GM23338 (cell line): ENCODE results near the gene EDEM3. TPM values are rescaled to one million over a fixed set of nuclear protein-coding genes. Genes with fewer than 3 reads are reported as not detected.

ENCODE experiments used
- ATAC-seq: fragments of 200-7000 bp; cut with Tn5 transposase; 3 replicates; pipeline ENCODE4 v1.9.1; 2020
- DNase-seq: peaks from one replicate; pipeline ENCODE4 v3.0.0-alpha.2; 2015; ENCODE audit warnings: low spot score
- H2AFZ ChIP-seq: fragments of 200-600 bp; sonication (generic); 2 replicates; pipeline ENCODE4 v1.8.0; 2016; ENCODE audit warnings: antibody characterized with exemption, mild to moderate bottlenecking, moderate library complexity
- H3F3A ChIP-seq: fragments of 200-600 bp; sonication (generic); replicated peaks from 2 replicates; pipeline ENCODE4 v1.8.0; 2017; ENCODE audit warnings: antibody characterized with exemption, mixed run types, low read depth
- H3K27ac ChIP-seq: fragments of 200-600 bp; sonication (generic); 2 replicates; pipeline ENCODE4 v1.6.1; 2016; ENCODE audit warnings: low read depth
- H3K27me3 ChIP-seq: fragments of 200-600 bp; sonication (generic); 2 replicates; pipeline ENCODE4 v1.8.0; 2016; ENCODE audit warnings: mild to moderate bottlenecking, mixed run types, moderate library complexity; ENCODE audit not compliant: insufficient read depth
- H3K36me3 ChIP-seq: fragments of 200-600 bp; sonication (generic); 2 replicates; pipeline ENCODE4 v1.8.0; 2016; ENCODE audit warnings: mild to moderate bottlenecking; ENCODE audit not compliant: insufficient read depth
- H3K4me1 ChIP-seq: fragments of 200-600 bp; sonication (generic); 2 replicates; pipeline ENCODE4 v1.8.0; 2016; ENCODE audit warnings: mild to moderate bottlenecking, moderate library complexity; ENCODE audit not compliant: insufficient read depth
- H3K4me2 ChIP-seq: fragments of 200-600 bp; sonication (generic); 2 replicates; pipeline ENCODE4 v1.7.1; 2017; ENCODE audit warnings: mixed run types
- H3K4me3 ChIP-seq: fragments of 200-600 bp; sonication (generic); 2 replicates; pipeline ENCODE4 v1.6.1; 2016; ENCODE audit warnings: mixed run types
- H3K79me2 ChIP-seq: fragments of 200-600 bp; sonication (generic); replicated peaks from 2 replicates; pipeline ENCODE4 v1.8.0; 2017; ENCODE audit warnings: mild to moderate bottlenecking; ENCODE audit not compliant: insufficient read depth
- H3K9me2 ChIP-seq: fragments of 200-600 bp; sonication (generic); 2 replicates; pipeline ENCODE4 v1.8.0; 2017; ENCODE audit not compliant: insufficient read depth
- H4K20me1 ChIP-seq: fragments of 200-600 bp; sonication (generic); replicated peaks from 2 replicates; pipeline ENCODE4 v1.8.0; 2017; ENCODE audit warnings: mild to moderate bottlenecking; ENCODE audit not compliant: insufficient read depth
- H3K27ac Mint-ChIP-seq: 2 replicates; pipeline ENCODE4 v1.8.0; 2020; ENCODE audit warnings: inconsistent platforms, mild to moderate bottlenecking, moderate library complexity, mixed read lengths
- H3K27me3 Mint-ChIP-seq: 3 replicates; pipeline ENCODE4 v1.8.0; 2022; ENCODE audit warnings: low read depth, mild to moderate bottlenecking, moderate library complexity, mixed read lengths, inconsistent platforms; ENCODE audit not compliant: insufficient read depth, poor library complexity
- H3K36me3 Mint-ChIP-seq: 3 replicates; pipeline ENCODE4 v1.8.0; 2021; ENCODE audit warnings: low read depth, mild to moderate bottlenecking, inconsistent platforms, moderate library complexity, mixed read lengths
- H3K4me1 Mint-ChIP-seq: 3 replicates; pipeline ENCODE4 v1.8.0; 2020; ENCODE audit warnings: mild to moderate bottlenecking, inconsistent platforms, mixed read lengths
- H3K4me3 Mint-ChIP-seq: 3 replicates; pipeline ENCODE4 v1.8.0; 2021; ENCODE audit warnings: moderate library complexity, mild to moderate bottlenecking, inconsistent platforms, mixed read lengths
- H3K9me3 Mint-ChIP-seq: 3 replicates; pipeline ENCODE4 v1.8.0; 2020; ENCODE audit warnings: moderate library complexity, mild to moderate bottlenecking, inconsistent platforms, mixed read lengths
- CREB1 ChIP-seq: fragments of 250-450 bp; sonication (Bioruptor Pico); IDR thresholded peaks from 2 replicates; pipeline ENCODE4 v1.5.0; 2020; ENCODE audit warnings: low read depth, mild to moderate bottlenecking, moderate library complexity
- EZH2 ChIP-seq: fragments of 200-600 bp; sonication (generic); IDR thresholded peaks from one replicate; pipeline ENCODE4 v1.8.0; 2017; ENCODE audit warnings: antibody characterized with exemption, mild to moderate bottlenecking, low read depth; ENCODE audit not compliant: unreplicated experiment
- EZH2phosphoT487 ChIP-seq: fragments of 200-600 bp; sonication (generic); IDR thresholded peaks from one replicate; pipeline ENCODE4 v1.8.1; 2018; ENCODE audit warnings: antibody characterized with exemption; ENCODE audit not compliant: unreplicated experiment
- JUNB ChIP-seq: IDR thresholded peaks from one replicate; pipeline ENCODE4 v1.6.1; 2016; ENCODE audit warnings: antibody characterized with exemption; ENCODE audit not compliant: unreplicated experiment
- NANOG ChIP-seq: IDR thresholded peaks from 2 replicates; pipeline ENCODE4 v1.6.1; 2016; ENCODE audit warnings: antibody characterized with exemption, borderline replicate concordance
- POLR2AphosphoS5 ChIP-seq: IDR thresholded peaks from 2 replicates; pipeline ENCODE4 v1.6.1; 2016; ENCODE audit warnings: antibody characterized with exemption, low read depth
- STAT1 ChIP-seq: IDR thresholded peaks from one replicate; pipeline ENCODE4 v1.6.1; 2016; ENCODE audit warnings: antibody characterized with exemption; ENCODE audit not compliant: unreplicated experiment
- ZNF114 ChIP-seq: fragments of 250-450 bp; sonication (Bioruptor Pico); IDR thresholded peaks from 2 replicates; pipeline ENCODE4 v1.5.0; 2020; ENCODE audit warnings: mild to moderate bottlenecking, moderate library complexity
- ZNF331 ChIP-seq: fragments of 250-450 bp; sonication (Bioruptor Pico); IDR thresholded peaks from 2 replicates; pipeline ENCODE4 v1.5.0; 2020; ENCODE audit warnings: low read depth, mild to moderate bottlenecking, moderate library complexity
- polyA plus RNA-seq: library from polyadenylated mRNA; unstranded; fragments of >200 nt; fragmentation: Nextera tagmentation; extraction: Ambion mirVana; gene quantifications from 2 replicates; pipeline ENCODE4 v1.2.1, GENCODE V29; 2016
- total RNA-seq: library from RNA; depleted of rRNA; stranded (reverse); fragments of >200 nt; shearing (Covaris generic); gene quantifications from 2 replicates; pipeline ENCODE4 v1.2.3, GENCODE V29; 2014
- TF ChIP-seq, protein P1 (sequence below), 2 experiments: fragments of 200-600 bp in 1 of 2; sonication (generic) in 1 of 2; conservative IDR thresholded peaks; 2 replicates each; pipeline versions ENCODE4 v1.5.1 to v1.6.1; 2016 to 2017; ENCODE audit warnings: antibody characterized with exemption in 2 of 2, low read depth in 2 of 2, mild to moderate bottlenecking in 2 of 2, moderate library complexity in 1 of 2
- TF ChIP-seq, protein P2 (sequence below): fragments of 250-450 bp; sonication (Bioruptor Pico); IDR thresholded peaks from 2 replicates; pipeline ENCODE4 v1.5.0; 2020; ENCODE audit warnings: mild to moderate bottlenecking, moderate library complexity

The EDEM3 gene
- total and polyA plus RNA-seq, 2 experiments from 2014 or later, result 4.8 to 11.5 TPM

DNA sequence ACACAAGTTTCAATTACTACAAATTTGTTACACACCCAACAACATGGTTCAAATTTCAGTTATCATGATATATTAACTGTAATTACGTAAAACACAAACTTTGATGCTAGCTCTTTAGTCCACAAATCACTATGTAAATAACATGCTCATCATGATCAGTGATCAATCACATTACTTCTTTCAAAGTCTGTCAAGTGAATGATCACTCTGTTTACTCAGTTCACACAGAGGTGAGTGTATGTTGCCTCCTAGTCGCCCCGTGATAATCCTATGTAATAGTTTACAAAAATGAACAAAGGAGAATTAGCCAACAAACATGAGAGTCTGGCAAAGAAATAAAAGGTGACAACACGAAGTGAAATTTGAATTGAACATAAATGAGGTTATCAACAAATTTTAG lies 14.3 kb downstream of the EDEM3 start:
- Histone ChIP-seq H3K9me2 (no peaks in the 10 kb centered on the region), H3F3A (no peaks in the 10 kb centered on the region), H4K20me1 (no peaks in the 10 kb centered on the region), H3K27ac (no peak overlapping the region), H2AFZ (no peak overlapping the region), H3K27me3 (no peaks in the 10 kb centered on the region), H3K4me2 (no peak overlapping the region), H3K4me1 (0 out of 2 replicates have a peak, but pooled peaks cover 5% of the 10 kb centered on the region), H3K4me3 (no peak overlapping the region), H3K36me3 (no peaks in the 10 kb centered on the region), H3K79me2 (no peaks in the 10 kb centered on the region)
- H3K36me3 Mint-ChIP-seq, result no peaks in the 10 kb centered on the region
- no peak overlapping the region for H3K27ac Mint-ChIP-seq
- H3K4me3 Mint-ChIP-seq, result no peak overlapping the region
- ATAC-seq (no peak), DNase-seq (no peak)
- no peaks in the 10 kb centered on the region for H3K27me3 Mint-ChIP-seq
- H3K9me3 Mint-ChIP-seq, result no peaks in the 10 kb centered on the region
- peaks cover 2% of the 10 kb centered on the region; the same call in 1 of the 3 replicates for H3K4me1 Mint-ChIP-seq
- TF ChIP-seq, protein P1, sequence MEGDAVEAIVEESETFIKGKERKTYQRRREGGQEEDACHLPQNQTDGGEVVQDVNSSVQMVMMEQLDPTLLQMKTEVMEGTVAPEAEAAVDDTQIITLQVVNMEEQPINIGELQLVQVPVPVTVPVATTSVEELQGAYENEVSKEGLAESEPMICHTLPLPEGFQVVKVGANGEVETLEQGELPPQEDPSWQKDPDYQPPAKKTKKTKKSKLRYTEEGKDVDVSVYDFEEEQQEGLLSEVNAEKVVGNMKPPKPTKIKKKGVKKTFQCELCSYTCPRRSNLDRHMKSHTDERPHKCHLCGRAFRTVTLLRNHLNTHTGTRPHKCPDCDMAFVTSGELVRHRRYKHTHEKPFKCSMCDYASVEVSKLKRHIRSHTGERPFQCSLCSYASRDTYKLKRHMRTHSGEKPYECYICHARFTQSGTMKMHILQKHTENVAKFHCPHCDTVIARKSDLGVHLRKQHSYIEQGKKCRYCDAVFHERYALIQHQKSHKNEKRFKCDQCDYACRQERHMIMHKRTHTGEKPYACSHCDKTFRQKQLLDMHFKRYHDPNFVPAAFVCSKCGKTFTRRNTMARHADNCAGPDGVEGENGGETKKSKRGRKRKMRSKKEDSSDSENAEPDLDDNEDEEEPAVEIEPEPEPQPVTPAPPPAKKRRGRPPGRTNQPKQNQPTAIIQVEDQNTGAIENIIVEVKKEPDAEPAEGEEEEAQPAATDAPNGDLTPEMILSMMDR (conservative IDR thresholded peaks at IDR 0.05; ENCODE audit: low read depth in 2 of 2), result no peak
- no peak for TF ChIP-seq CREB1
- no peak for TF ChIP-seq POLR2AphosphoS5

DNA sequence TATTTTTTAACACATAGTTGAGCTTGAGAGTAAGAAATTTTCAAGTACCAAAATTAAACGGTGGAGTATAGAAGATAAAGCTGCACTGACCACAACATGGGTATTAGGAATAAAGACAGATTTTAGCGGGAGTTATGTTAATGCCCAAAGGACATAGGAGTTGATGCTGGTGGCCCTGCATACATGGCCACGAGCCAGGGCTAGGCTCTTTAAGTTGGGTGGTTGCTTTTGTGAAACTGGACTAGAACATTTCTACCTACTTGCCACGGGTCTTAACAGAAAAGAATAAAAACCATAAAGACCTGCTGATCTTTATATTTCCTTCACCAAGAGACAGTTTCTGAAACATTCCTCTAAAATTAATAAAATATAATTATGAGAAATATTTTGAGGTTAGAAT lies 14.9 kb downstream of the EDEM3 start:
- Histone ChIP-seq H3K27ac (no peak overlapping the region), H3K4me3 (no peak overlapping the region), H3K4me2 (no peak overlapping the region), H3K27me3 (no peaks in the 10 kb centered on the region), H3K9me2 (no peaks in the 10 kb centered on the region), H3F3A (no peaks in the 10 kb centered on the region), H3K4me1 (0 out of 2 replicates have a peak, but pooled peaks cover 5% of the 10 kb centered on the region), H2AFZ (no peak overlapping the region), H3K79me2 (no peaks in the 10 kb centered on the region), H3K36me3 (no peaks in the 10 kb centered on the region), H4K20me1 (no peaks in the 10 kb centered on the region)
- no peak overlapping the region for H3K27ac Mint-ChIP-seq
- DNase-seq, result no peak
- H3K36me3 Mint-ChIP-seq, result no peaks in the 10 kb centered on the region
- no peaks in the 10 kb centered on the region for H3K9me3 Mint-ChIP-seq
- peaks cover 2% of the 10 kb centered on the region; the same call in 1 of the 3 replicates for H3K4me1 Mint-ChIP-seq
- H3K27me3 Mint-ChIP-seq, result no peaks in the 10 kb centered on the region
- H3K4me3 Mint-ChIP-seq, result no peak overlapping the region
- ATAC-seq, result no peak
- TF ChIP-seq JUNB (no peak), EZH2phosphoT487 (no peak), EZH2 (no peak), NANOG (no peak), ZNF114 (CRISPR knock-in tag) (no peak), ZNF331 (CRISPR knock-in tag) (no peak), STAT1 (no peak), CREB1 (no peak), POLR2AphosphoS5 (no peak)
- TF ChIP-seq, protein P2, sequence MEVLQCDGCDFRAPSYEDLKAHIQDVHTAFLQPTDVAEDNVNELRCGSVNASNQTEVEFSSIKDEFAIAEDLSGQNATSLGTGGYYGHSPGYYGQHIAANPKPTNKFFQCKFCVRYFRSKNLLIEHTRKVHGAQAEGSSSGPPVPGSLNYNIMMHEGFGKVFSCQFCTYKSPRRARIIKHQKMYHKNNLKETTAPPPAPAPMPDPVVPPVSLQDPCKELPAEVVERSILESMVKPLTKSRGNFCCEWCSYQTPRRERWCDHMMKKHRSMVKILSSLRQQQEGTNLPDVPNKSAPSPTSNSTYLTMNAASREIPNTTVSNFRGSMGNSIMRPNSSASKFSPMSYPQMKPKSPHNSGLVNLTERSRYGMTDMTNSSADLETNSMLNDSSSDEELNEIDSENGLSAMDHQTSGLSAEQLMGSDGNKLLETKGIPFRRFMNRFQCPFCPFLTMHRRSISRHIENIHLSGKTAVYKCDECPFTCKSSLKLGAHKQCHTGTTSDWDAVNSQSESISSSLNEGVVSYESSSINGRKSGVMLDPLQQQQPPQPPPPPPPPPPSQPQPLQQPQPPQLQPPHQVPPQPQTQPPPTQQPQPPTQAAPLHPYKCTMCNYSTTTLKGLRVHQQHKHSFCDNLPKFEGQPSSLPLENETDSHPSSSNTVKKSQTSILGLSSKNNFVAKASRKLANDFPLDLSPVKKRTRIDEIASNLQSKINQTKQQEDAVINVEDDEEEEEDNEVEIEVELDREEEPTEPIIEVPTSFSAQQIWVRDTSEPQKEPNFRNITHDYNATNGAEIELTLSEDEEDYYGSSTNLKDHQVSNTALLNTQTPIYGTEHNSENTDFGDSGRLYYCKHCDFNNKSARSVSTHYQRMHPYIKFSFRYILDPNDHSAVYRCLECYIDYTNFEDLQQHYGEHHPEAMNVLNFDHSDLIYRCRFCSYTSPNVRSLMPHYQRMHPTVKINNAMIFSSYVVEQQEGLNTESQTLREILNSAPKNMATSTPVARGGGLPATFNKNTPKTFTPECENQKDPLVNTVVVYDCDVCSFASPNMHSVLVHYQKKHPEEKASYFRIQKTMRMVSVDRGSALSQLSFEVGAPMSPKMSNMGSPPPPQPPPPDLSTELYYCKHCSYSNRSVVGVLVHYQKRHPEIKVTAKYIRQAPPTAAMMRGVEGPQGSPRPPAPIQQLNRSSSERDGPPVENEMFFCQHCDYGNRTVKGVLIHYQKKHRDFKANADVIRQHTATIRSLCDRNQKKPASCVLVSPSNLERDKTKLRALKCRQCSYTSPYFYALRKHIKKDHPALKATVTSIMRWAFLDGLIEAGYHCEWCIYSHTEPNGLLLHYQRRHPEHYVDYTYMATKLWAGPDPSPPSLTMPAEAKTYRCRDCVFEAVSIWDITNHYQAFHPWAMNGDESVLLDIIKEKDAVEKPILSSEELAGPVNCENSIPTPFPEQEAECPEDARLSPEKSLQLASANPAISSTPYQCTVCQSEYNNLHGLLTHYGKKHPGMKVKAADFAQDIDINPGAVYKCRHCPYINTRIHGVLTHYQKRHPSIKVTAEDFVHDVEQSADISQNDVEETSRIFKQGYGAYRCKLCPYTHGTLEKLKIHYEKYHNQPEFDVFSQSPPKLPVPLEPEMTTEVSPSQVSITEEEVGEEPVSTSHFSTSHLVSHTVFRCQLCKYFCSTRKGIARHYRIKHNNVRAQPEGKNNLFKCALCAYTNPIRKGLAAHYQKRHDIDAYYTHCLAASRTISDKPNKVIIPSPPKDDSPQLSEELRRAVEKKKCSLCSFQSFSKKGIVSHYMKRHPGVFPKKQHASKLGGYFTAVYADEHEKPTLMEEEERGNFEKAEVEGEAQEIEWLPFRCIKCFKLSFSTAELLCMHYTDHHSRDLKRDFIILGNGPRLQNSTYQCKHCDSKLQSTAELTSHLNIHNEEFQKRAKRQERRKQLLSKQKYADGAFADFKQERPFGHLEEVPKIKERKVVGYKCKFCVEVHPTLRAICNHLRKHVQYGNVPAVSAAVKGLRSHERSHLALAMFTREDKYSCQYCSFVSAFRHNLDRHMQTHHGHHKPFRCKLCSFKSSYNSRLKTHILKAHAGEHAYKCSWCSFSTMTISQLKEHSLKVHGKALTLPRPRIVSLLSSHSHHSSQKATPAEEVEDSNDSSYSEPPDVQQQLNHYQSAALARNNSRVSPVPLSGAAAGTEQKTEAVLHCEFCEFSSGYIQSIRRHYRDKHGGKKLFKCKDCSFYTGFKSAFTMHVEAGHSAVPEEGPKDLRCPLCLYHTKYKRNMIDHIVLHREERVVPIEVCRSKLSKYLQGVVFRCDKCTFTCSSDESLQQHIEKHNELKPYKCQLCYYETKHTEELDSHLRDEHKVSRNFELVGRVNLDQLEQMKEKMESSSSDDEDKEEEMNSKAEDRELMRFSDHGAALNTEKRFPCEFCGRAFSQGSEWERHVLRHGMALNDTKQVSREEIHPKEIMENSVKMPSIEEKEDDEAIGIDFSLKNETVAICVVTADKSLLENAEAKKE, result no peak
- TF ChIP-seq, protein P1 (conservative IDR thresholded peaks at IDR 0.05; ENCODE audit: low read depth in 2 of 2), result no peak
